GM12864 (cell line): ENCODE data around the gene HDDC3.

ENCODE experiments used
- DNase-seq: peaks from one replicate; pipeline ENCODE4 v3.0.0-alpha.2; 2011; ENCODE audit warnings: low read depth
- H3K4me3 ChIP-seq: 2 replicates; pipeline ENCODE4 v1.5.1; 2011; ENCODE audit warnings: mild to moderate bottlenecking, low read depth, low read length, control low read depth
- CTCF ChIP-seq: IDR thresholded peaks from 2 replicates; pipeline ENCODE4 v1.5.1; 2011; ENCODE audit warnings: low read depth, mild to moderate bottlenecking, moderate library complexity, low read length, control low read depth, inconsistent platforms; ENCODE audit errors: missing control alignments

Gene HDDC3

GRCh38 chr15:90931828-90932659 is at the start of gene HDDC3:
Gene HDDC3, minus strand, starts transcription at chr15:90932549. Its CDS starts 9 bp downstream, at chr15:90932540.
- H3K4me3 ChIP-seq: peak within 1 kb of the TSS; percentile 99
- DNase-seq: peak; percentile 83
- TF ChIP-seq CTCF: peak; percentile 86

GRCh38 chr15:90982135-90982534 is 49.8 kb upstream of the HDDC3 start:
- DNase-seq: no peak
- no peak for TF ChIP-seq CTCF
- no peak overlapping the region for H3K4me3 ChIP-seq

- peak; percentile 21 for TF ChIP-seq CTCF
- peak; percentile 60 for DNase-seq
- H3K4me3 ChIP-seq: no peak overlapping the region
Measured at GRCh38 chr15:90981681-90982080, 49.3 kb upstream of the HDDC3 start.

GRCh38 chr15:90979582-90979981 is 47.2 kb upstream of the HDDC3 start:
- H3K4me3 ChIP-seq: no peak overlapping the region
- DNase-seq: no peak
- TF ChIP-seq CTCF: no peak

- no peak for DNase-seq
Measured at GRCh38 chr15:90974216-90974615, 41.9 kb upstream of the HDDC3 start.

GRCh38 chr15:90972133-90972532 is 39.8 kb upstream of the HDDC3 start:
- no peak for DNase-seq
- no peak overlapping the region for H3K4me3 ChIP-seq
- TF ChIP-seq CTCF: no peak

More at GRCh38 chr15:90974216-90974615, 41.9 kb upstream of the HDDC3 start:
- TF ChIP-seq CTCF: no peak
- H3K4me3 ChIP-seq: no peak overlapping the region

- no peak for TF ChIP-seq CTCF
- DNase-seq: no peak
- no peak overlapping the region for H3K4me3 ChIP-seq
Measured at GRCh38 chr15:90970274-90970673, 37.9 kb upstream of the HDDC3 start.
